Ramos (cell line): Measurements from ENCODE around the gene TDRKH.
"Not testable (repeated sequence)": the region's sequence is repeated elsewhere in the genome, so short reads cannot be mapped to it uniquely, and the experiment has no call there.

Source experiments
- in situ Hi-C: fragments of 300-500 bp; cut with MboI; formaldehyde crosslinking; loops from one replicate; pipeline ENCODE4 v1.14.3; 2022; ENCODE audit warnings: low sequenced_read_pairs; ENCODE audit not compliant: unreplicated experiment

The TDRKH gene

DNA sequence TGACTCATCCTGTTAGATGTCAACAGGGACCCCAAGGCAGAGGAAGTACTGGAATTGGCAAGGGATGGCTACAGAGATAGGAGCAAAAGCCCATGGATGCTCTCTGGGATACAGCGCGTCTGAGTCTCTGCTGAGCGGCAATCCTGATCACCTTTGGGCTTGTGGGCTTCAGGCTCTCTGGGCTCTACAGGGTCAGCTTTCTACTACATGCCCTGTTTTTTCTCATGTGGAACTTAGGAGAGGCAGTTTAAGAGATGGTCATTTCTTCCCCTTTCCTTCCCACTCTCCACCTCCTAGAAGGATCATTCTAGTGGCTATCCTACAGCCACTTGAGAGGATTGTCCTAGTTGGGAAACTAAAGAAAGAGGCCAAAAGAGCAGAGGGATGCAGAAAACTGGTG is 13.6 kb upstream of the TDRKH start:
- in situ Hi-C loops = no loop called here

DNA sequence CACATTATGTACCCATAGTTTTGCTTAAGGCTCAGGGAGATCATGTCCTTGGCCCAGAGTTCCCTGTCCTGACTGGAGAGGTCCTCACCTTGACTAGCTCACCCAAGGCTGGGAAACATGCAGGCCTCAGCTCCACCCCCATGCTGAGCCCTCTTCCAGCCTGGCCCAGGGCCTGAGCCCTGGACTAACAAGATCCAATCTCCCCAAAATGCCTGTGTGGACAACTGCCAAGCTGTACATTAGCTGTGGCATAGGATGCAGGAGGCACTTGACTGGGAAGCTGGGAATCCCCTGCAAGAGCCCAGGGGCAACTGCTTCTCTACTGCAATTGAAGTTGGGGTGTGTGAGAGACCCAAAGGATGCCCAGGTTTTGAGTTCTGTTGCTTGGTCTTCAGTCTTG is 12.9 kb upstream of the TDRKH start:
- in situ Hi-C loops = no loop called here

DNA sequence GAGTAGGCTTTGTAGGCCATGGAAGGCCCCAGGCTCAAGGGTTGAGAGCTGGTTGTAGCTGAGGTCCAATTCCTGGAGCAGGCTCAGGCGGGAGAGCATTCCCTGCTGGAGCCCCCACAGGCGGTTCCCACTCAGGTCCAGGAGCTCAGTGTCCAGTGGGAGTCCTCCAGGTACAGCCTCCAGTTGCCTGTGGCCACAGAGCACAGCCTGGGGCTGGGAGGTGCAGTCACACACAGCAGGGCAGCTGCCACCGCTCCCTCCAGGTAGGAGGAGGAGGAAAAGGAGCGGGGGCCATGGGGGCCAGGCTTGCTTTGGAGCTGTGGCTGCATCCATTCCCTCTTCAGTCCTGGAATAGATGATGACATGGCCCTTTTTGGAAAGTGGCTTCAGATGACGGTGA is 12.1 kb upstream of the TDRKH start:
- in situ Hi-C loops = no loop called here

DNA sequence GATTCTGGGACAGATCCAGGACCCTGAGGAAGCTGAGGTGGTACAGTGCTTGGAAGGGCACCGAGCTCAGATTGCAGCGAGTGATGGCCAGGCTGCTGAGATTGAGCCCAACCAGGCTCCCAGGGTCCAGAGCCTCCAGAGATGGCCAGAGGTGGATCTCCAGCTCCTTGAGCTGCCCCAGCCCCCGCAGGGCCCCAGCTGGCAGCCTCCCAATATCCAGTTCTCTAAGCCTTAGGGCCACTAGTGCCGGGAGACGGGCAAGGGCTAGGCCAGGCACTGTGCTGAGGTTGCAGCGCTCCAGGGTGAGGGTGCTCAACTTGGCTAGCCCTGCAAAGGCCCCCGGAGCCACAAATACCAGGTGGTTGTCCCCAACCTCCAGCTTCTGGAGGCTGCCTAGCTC is 11.5 kb upstream of the TDRKH start:
- in situ Hi-C loops = no loop called here

DNA sequence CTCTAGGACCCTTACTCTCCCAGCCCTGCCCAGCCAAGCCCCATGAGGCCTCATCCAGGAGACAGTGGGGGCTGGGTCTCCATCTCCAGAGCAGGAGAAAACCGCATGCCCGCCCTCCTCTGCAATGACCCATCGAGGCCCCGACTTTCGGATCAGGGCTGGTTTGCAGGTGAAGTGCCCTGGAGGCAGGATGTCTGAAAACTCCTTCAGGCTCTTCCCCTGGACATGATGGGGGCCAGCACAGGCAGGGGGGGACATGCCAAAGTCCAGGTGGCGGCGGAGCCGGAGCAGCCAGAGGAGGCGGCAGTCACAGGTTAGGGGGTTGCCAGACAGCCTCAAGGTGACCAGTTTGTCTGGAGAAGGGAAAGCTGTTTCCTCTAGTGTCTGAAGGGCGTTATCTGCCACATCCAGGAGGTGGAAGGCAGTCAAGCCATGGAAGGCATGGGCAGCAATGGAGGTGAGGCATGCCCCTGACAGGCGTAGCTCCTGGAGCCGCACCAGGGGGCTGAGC is 11.1 kb upstream of the TDRKH start:
- in situ Hi-C loops = no loop called here

DNA sequence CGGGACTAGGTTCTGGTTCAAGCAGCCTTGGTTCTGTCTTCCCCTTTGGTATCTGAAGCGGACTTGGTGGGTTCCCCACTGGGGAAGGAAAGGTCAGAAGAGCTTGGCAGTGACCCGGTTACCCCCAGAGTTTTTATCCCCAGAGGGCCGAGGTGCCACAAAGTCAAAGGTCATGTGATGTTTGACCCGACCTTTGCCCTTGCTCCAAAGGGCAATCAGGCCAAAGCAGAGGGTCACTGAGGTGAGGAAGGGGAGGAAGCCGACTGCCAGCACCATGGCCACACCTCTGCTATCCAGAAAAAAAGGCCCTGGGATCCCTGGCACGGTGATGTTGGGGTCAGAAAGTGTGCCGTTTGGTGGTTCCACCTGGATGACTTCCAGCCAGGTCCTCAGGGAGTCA is 10.5 kb upstream of the TDRKH start:
- in situ Hi-C loops = no loop called here

DNA sequence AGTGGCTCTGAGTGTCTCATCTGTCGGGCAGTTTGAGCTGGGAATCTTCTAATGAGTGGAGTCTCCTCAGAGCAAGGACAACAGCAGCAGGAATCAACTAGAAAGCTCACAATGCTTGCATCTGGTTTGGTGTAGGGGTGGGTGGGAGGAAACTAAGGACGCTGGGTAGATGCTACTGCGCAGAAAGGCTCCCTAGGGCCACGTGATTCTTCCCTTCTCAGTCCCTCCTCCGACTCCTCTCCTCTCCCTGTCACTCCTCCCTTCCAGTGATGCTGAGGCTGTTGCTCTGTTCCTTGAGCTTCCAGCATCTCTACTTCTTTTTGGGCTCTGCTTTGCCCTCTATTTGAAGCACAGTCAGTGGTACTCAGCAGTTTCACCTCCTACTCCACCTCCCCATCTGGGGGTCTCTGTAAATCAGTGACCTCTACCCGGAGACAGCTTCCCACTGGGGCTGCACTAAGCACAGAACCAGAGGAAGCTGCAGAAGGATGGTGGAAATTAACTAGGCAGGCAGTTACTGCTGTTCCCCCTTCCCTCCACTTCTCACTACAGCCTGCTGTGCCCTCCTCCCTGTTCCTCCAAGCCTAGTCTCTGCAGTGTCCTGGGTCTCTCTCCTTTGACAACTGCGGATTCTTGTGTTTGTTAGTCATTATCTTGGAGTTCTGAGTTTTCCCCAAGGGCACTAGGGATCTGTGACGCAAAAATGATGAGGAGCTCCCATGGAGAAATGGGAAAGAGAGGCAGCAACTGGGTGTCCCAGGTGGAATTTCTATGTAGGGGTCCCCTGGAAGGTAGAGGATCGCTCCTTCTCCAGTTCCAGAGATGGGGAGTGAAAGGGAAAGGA is 9.1 kb upstream of the TDRKH start:
- in situ Hi-C loops = no loop called here

DNA sequence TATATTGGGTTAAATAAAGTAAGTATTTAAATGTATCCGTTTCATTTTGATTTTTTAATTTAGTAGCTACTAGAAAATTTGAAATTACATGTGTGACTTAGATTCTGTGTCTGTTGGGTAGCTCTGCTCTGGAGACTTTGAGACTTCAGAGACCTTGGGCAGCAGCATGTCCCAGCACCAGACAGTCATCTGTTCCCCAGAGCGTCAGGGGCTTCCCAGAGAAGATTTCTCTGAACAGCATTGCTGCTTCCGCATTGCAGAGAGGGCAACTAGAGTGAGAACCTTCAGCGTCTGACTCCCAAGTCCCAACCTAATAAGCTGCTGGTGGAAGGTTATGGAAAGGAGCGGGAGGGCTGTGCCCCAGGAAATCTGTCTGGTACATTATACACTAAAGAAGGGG is 8.3 kb upstream of the TDRKH start:
- in situ Hi-C loops = no loop called here

DNA sequence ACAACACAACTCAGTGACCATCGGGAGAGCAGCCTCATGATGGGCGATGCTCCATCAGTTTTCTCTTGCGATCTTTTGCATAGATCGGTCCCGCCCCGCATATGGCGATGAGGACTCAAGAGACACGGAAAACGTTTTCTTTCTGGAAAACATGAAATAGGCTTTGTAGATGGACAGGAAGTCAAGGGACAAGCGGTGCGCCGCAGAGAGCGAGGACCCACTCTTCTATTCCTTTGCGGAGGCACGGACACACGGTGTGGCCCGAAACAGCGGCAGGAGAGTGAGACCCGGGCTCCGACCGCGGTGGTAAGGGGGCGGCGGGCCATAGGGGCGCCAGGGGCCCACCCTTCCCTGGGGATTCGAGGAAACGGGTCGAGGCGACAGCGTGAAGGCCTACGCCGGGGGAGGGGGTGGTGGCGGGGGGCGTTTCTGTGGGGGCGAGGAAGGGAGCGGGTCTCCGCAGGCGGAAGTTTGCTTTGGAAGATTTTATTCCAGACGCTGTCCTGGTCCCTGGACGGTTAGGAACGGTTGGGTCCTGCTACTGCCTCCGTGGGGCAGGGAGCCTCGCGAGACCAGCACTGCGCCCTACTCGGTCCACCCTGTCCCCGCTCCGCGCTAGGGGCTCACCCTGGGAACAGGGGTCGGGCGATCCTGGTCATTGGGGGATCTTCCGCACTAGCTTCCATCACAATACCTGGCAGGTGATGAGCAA is 796 bp upstream of the TDRKH start:
- in situ Hi-C loops = no loop called here

DNA sequence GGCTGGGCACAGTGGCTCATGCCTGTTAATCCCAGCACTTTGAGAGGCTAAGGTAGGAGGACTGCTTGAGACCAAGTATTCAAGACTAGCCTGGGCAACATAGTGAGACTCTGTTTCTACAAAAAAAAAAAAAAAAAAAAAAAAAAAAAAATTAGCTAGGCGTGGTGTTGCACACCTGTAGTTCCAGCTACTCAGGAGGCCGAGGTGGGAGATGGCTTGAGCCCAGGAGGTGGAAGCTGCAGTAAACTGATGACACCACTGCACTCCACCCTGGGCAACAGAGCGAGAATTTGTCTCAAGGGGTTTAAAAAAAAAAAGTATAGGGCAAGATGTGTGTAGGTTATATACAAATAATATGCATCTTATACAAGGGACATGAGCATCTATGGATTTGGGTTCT is 2.6 kb downstream of the TDRKH start:
- in situ Hi-C loops = no loop called here

DNA sequence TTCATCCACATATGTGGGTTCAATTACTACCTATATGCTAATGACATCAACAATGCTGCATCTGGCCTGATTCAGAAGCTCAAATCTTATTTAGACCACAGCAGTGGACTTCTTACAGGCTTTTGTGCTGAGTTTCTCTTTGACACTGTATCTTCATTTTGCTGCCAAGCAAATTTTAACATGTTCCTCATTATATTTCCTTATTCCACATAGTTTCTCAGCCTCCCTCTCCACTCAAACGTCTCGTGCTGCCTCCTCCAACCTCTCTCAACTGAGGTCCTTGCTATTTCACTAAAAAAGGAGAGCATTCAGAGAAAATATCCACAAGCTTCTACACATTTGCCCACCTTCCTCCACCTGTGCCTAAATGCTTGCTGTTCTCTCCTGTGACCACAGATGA is 6.5 kb downstream of the TDRKH start:
- in situ Hi-C loops = no loop called here

DNA sequence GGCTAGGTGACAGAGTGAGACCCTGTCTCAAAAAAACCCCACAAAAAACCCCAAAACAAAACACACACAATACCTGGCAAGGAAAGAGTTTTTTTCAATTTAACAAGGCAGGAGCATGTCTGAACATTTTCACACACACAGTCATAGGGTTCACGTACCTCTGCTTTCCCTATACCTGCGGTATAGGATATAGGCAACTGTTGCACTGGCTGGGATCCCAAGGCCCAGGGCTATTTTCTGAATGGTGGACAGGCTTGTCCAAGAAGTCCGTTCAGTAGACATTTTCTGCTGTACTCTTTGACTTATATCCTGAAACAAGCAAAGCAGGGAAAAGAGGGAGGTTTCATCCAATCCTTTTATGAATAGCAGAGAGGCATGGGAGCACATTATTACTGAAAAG is 7.6 kb downstream of the TDRKH start:
- in situ Hi-C loops = no loop called here

DNA sequence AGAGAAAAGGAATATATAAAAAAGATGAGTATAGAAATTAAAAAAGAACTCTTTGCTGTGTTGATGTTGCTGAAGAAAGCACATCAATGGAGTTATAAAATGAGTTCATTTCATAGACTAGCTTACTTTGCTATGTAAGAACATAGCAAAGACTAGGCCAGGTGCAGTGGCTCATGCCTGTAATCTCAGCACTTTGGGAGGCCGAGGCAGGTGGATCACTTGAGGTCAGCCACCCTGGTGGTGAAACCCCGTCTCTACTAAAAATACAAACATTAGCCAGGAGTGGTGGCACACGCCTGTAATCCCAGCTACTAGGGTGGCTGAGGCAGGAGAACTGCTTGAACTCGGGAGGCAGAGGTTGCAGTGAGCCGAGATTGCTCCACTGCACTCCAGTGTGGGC is 8.3 kb downstream of the TDRKH start:
- in situ Hi-C loops = not testable (repeated sequence)

DNA sequence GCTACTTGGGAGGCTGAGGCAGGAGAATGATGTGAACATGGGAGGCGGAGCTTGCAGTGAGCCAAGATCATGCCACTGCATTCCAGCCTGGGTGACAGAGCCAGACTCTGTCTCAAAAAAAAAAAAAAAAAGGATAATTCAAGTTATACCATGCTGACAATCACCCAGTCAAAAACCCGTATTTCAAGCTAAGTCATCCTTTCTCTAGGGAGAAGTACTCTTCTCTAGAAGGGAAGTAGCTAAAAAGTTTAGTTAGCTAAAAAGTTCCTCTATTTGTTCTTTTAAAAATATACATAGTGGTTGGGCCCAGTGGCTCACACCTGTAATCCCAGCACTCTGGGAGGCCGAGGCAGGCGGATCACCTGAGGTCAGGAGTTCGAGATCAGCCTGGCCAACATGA is 9.6 kb downstream of the TDRKH start:
- in situ Hi-C loops = not testable (repeated sequence)

DNA sequence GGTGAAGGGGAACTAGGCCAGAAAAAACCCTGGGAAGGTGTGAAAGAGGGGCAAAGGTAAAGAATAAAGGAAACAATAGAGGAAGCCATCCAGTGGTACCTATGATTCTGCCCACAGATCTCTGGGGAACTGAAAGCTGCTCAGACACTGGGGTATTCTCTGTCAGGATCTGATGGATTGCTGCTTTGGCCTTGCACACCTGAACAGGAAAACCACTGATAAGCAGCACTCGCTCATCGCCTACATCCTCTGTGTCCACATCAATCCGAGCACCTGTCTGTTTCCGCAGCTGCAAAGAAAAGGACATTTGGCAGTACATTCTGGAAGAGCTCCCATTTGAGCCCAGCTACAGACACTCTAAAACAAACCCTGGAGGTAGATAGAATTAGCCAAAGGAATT is 10.4 kb downstream of the TDRKH start:
- in situ Hi-C loops = no loop called here

DNA sequence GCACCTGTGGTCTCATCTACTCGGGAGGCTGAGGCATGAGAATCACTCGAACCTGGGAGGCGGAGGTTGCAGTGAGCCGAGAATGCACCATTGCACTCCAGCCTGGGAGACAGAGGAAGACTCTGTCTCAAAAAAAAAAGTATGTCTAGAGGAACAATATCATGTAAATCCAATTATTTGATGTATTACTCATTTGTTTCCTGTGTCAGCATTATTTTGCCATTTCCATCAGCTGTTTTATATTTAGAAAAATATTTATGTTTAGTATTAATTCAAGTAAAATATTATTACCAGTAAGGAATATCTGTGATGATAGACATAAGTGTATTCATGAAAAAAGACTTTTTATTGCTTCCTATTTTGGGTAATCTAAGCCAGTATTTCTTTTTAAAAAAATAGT is 13.0 kb downstream of the TDRKH start:
- in situ Hi-C loops = no loop called here

DNA sequence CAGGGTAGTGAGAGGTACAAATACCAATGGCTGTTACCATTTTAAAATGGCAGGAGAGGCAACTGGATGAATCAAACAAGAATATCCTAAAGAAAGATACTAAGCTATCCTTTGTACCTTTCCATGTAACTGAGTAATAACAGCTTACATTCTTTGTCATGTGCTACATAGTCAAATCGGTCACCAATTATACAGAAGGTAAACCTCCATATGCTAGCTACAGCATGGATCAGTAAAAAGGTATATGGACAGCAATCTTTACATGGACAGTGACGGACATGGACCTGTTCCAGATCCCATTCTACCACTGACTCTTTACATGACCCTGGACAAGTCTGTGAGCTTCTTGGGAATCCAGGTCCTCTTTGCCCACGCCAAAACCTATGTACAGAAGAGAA is 13.6 kb downstream of the TDRKH start:
- in situ Hi-C loops = no loop called here

DNA sequence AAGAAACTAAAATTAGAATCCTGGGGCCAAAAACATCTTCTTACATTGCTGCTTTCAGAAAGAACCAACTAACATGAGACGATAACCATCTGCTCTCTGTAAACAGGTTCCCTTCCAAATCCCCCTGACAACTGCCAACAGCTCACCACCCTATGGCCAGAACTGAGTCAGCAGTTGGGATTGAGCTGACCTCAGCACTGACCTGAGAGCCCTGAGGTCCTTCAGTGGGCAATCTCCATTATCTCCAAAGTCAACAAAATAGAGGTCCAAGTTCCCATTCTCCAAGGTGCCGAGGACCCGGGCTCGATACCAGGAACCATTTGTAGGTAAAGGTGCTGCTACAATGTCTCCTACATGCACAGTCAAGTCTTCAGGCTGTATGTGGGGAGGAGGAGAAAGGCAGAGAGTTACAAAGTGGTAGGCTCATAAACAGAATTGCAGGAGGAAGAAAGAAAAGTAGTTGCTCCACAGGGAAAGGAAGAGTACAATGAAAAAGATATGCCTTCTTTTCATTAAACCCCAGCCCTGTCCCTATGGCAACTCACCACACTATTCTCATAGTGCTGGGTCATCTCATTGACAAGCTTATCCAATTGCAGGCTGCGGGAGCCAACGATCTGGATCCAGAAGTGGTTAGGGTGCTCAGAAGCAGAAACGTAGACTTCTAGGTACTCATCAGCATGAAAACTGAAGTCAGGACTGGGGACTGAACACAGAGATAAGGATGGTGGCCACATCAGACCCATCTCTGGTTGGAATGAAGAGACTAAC is 14.2 kb downstream of the TDRKH start:
- in situ Hi-C loops = no loop called here

DNA sequence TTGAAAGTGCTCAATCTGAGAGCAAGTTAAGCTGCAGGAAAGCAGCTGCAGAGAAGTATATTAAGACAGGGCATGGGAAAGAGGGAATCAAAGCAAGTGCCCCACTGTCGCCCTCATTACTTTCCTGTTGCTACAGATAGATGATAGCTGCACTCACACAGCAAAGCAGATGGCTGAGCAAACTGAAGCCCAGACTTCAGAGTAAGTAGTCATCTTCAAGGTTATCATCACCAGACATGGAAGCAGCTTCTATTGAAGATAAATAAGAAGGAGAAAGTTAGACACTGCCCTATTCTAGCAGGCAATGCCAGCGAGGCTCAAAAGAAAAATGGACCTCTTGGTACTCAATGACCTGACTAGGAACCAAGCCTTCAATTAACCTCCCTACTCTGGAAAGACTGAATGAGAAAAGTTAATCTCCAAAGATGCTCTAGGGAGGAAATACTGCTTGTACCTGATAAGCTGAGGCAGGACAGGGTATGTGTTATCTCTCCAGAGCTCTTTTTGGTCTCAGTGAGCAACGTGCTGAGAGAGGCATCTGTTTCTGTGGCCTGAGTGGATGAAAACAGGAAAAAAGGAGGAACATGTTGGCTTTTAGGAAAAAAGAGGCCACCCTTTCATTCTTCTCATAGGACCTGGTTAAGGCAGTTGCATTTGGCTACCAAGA is 15.9 kb downstream of the TDRKH start:
- in situ Hi-C loops = no loop called here

DNA sequence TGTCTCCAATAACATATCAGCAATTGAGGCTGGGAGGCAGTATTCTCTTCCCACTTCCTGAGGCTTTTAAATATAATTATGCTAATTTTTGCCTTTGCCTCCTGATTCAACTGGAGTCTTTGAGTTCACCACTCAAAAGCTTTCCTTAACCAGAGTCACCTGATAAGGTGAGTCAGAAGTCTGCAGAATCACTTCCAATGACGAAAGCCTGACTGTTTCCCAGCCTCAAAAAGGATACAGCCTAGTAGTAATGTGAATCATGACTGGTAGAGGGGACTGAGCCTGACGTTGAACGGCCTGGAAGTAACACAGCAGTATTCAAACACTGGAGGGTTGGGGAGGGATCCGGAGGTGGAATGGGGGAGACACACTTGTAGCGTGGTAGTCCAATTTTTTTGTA is 16.6 kb downstream of the TDRKH start:
- in situ Hi-C loops = no loop called here
